NK-92 (cell line): ENCODE measurements around the gene PANX3.

Experiments
- DNase-seq: peaks from one replicate; lab custom pipeline; 2025; ENCODE audit not compliant: unreplicated experiment; lab: John Stamatoyannopoulos, UW

PANX3 gene

GRCh38 chr11:124612567-124613246 lies 1.5 kb downstream of the PANX3 start:
- DNase-seq, result no peak

- no peak for DNase-seq
Measured at GRCh38 chr11:124618863-124619262, 7.6 kb downstream of the PANX3 start.

GRCh38 chr11:124622531-124623451 lies 11.6 kb downstream of the PANX3 start, which contains the start of gene TBRG1:
TBRG1 (plus strand) TSS chr11:124622864; CDS start chr11:124623084, 220 bp downstream.
- peak; percentile 30 for DNase-seq

GRCh38 chr11:124623861-124624525 lies 12.8 kb downstream of the PANX3 start:
- DNase-seq, result no peak

DNA sequence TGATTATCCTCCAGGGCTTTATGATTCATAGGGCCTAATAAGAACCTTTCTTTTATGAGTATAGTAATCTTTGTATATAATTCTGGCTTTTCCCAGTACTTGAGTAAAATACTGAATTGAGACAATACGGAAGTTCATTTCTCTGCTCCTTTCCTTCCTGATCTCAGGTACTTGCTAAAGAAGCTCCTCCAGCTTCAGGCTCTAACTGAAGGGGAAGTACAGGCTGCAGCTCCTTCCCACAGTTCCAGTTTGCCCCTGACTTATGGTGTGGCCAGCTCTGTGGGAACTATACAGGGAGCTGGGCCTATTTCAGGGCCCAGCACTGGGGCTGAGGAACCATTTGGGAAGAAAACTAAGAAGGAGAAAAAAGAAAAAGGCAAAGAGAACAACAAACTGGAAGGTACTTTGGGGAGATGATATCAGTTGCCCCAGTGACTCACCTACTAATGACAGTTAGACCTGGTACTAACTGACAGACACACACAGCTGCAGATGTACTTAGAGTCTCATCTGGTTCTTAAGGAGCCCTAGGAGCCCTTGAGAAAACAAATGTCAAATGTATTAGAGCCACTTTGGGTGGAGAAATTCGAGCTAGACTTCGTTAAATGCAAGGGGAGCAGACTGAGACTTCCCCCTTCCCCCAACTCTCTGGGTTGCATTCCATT lies 14.4 kb downstream of the PANX3 start:
- no peak for DNase-seq

DNA sequence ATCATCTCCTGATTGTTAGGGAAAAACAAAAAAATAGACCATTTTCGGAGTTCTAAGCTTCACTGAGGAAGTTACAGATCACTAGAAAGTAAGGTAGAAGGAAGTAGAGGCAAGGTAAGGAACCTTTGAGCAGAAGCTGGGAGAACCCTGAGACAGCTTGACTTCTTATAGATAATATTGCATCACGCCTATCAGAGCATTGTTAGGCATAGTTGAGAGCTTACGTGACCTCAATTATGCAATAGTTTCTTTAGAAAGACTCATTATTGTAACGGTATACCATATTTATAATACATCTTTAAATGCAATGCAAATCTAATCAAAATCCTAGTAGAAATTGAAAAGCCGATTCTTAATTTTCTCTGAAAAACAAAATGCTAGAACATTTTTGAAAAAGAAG lies 16.3 kb downstream of the PANX3 start:
- no peak for DNase-seq

GRCh38 chr11:124629961-124630360 lies 18.7 kb downstream of the PANX3 start:
- no peak for DNase-seq

GRCh38 chr11:124633355-124633754 lies 22.1 kb downstream of the PANX3 start:
- DNase-seq, result no peak

- no peak for DNase-seq
Measured at GRCh38 chr11:124635932-124636331, 24.7 kb downstream of the PANX3 start.

GRCh38 chr11:124638500-124638899 lies 27.3 kb downstream of the PANX3 start:
- no peak for DNase-seq

GRCh38 chr11:124639186-124639585 lies 28.0 kb downstream of the PANX3 start:
- no peak for DNase-seq

DNA sequence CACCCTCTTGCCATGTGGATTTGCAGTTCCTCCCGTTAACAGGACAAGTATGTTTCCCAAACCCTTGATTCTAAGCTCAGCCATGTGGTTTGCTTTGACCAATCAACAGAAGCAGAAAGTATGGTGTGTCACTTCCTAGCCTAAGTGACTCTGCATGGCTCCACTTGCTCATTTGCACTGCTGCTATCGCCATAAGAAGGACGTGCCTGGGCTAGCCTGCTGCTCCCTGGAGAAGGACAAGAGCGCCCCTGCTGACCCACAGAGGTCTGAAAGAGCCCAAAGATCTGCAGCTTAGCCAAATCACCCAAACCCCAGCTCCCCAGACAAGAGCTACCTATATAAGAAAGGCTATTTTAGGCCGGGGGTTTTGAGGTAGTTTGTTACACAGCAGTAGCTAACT lies 29.4 kb downstream of the PANX3 start:
- no peak for DNase-seq

DNA sequence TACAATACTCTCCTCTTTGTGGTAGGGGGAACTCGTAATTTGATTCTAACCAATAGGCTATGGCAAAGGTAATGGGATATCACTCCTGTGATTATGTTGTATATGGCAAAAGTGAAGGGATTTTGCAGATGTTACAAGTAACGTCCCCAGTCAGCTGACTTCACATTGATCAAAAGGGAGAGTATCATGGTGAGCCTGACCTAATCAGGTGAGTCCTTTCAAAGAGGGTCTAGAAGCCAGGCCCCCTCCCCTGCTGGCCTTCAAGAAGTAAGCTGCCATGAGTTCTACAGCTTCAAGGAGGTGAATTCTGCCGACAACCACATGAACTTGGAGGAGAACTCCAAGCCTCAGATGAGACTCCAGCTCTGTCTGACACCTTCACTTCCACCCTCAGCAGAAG lies 31.4 kb downstream of the PANX3 start:
- no peak for DNase-seq

DNA sequence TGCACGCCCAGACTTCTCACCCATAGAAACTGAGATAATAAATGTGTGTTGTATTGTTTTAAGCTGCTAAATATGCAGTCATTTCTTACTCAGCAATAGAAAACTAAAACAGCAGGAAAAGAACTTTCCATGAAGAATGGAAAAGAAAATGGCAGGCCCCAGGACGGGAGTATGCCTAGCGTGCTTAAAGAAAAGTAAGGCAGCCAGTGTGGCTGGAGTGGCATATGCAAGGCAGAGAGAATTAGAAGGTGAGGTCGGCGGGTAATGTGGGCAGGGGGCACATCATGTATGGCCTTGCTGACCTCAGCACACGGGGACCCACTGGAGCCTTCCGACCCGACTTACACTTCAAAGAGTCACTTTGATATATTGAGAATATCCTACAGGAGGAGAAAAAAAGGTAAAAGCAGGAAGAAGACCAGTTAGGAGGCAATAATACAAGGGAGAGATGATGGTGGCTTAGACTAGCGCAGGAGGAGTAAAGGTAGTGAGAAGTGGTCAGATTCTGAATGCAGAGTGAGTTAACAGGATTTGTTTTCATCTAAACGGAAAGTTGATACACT lies 31.9 kb downstream of the PANX3 start:
- DNase-seq, result no peak

DNA sequence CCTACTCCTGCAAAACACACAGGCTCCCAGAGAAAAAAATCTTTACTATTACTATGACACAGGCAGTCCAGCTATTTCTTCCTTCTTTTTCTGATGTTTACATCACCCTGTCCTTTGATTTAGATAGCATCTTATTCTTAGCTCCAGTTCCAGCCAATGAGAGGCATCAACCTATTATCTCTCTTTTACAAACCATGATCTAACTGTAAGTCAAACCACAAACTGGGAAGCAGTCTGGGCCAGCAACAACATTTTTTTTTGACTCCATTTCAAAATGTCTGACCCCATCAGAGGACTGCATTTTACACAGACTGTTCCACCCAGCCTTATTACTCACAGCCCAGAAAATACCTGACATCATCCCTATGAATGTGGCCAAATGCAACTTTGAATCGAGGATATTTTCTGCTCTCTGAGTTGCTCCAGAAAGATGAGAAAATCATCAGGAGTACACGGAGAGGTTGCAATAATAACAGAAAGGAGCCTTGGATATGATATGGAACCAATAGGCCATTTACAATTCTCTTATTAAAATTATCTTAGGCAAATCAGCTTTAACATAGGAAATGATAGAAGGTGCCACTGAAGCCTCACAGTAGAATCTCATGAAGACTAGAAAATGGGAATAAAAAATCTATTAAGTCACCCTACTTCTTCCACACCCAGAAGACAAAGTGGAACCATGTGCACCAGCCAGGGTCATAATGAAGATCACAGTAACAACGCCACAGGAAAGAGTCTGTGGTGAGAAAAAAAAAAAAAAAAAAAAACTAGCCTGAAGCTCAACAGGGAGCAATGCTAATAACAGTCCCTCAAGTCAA lies 32.6 kb downstream of the PANX3 start:
- DNase-seq, result no peak

DNA sequence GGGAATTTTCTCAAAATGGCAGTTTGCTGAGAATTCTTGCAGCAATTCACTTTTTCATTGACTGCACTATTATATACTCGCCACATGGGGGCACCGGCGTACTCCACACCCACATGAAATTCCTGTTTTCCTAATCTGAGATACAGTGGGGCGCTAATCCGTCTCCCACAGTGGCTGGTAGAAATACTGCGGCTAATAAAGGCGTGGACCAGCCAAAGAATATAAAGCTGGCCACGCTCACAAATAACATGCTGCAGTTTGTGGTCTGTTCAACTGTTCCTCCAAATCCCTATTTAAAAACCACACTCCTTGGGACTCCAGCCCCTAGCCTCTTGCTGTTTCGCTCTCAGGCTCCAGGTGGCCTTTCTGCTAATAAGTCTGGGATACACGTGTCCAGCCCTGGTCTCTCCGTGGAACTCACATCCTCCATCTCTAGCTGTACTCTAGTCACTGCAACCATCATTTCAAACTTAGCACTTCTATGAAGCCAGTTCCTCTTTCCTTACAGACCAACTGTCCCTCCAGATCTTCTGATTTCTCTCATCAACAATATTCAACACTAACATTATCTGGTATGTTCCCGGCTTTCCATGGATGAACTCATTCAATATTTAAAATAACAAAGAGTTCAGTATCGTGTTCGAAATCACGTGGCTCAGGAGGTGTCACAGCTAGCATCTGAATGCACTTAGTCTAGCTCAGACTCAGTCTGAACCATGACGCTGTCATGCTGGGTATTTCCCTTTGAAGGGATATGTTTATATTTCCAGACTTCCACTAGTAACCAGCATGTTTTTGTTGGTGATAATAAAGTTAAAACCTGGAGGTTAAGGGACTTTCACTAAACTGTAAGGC lies 33.4 kb downstream of the PANX3 start:
- no peak for DNase-seq

- no peak for DNase-seq
Measured at GRCh38 chr11:124646148-124646547, 34.9 kb downstream of the PANX3 start.

GRCh38 chr11:124648610-124649009 lies 37.4 kb downstream of the PANX3 start:
- DNase-seq, result no peak
